ENCODE data around the gene SLAMF9.

SLAMF9 gene

DNA sequence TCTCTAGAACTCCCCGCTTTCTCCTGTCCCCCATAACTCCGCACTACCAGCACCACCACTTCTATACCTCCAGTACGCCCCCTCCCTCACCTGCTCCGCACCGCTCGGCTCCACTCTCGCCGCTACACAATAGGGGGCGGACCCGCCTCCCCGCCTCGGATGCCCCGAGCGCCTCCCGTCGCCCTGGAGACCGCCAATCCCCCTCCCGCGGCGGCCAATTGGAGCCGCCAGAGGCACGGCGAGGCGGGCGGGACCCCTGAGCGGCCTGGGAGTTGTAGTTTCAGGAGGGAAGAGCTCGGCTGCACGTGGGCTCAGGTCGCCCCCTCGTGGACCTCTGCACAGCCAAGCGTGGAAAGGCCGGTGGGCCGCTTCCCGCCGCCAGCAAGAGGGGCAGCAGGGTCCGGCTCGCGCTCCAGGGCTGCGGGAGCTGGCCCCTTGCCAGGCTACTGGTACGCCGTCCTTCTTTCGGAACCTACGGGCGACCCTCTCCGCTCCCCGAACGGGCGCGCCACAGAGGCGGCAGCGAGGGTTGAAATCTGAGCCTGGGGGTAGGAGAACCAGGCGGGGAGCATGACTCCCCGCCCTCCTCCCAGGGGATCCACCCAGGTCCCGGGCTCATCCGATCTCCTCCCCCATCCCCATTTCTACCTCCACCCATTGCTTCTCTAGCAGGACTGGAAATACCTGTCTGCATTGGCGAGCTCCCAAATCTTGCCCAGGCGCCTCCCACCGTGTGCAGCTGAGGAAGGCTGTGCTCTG is 8.4 kb downstream of the SLAMF9 start, which contains the start of gene IGSF9:
Gene IGSF9, minus strand, starts transcription at position 131 of the 759 bp plus-strand sequence. CDS start 2,159 bp downstream, outside the sequence.
- DNase-seq = peak; percentile 91

DNA sequence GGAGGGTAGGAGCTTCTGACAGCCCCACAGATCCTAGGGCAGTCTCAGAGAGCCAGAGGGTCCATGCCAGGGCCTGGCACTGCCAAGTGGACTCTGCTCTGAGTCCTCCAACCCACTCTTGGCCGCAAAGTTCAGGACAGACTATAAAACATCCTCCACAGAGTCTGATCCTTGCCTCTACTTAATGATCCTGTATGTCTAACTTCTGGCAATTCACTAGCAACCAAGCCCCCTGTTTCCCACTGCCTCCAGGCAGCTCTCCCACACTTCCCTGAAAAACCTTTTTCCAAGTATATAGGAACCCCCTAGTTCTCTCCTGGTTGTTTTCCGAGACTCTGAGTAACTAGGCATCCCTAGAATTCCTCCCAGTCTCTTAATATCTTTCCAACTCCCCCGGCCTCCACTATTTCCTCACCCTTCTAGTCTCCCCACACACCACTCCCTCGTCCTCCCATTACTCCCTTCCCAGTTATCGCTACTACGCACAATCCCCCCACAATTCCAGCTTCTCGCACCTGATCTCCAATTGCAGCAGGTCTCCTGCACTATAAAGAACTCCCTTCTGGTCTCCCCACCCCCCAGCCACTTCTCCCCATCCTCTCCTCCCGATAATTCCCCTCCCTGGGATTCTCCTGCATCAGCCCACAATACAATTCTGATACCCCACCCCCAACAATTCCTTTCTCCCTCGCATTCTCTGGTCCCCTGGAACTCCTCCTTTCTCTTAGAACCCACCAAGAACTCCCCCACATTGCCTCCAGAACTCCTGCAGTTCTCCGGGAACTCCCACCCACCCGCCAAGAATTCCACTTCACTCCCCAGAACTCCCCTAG is 9.2 kb downstream of the SLAMF9 start:
- no peak for DNase-seq

DNA sequence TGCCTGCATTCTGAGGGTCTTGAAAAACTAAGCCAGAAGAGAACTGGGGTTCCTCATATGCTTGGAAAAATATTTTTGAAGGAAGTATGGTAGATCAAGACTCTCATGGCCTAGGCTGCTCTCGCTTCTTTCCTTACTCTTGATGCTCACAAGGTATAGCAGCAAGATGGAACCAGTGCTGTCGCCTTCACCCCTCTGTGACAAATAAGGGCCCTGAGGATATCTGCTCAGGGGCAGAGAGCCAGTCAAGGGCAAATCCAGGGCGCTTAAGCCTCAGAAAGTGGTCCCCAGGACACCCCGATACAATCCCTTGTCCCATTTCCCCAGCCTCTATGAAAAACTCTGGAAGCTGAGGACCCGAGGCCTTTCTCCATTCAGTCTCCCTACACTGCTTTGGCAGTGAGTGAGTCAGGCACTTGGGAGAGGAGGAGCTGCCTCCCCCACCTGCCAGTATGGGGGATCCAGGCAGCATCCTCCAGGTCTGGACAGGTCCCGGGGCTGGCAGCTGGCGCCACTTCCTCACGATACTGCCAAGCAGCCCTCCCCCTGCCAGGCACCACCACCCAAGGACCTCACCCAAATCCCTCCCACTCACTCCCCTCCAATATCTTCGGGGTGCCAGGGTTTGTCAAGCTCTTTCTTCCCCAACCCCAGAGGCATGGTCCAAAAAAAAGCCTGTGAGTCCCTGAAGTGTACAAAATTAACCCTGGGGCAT is 10.0 kb downstream of the SLAMF9 start:
- DNase-seq = no peak

DNA sequence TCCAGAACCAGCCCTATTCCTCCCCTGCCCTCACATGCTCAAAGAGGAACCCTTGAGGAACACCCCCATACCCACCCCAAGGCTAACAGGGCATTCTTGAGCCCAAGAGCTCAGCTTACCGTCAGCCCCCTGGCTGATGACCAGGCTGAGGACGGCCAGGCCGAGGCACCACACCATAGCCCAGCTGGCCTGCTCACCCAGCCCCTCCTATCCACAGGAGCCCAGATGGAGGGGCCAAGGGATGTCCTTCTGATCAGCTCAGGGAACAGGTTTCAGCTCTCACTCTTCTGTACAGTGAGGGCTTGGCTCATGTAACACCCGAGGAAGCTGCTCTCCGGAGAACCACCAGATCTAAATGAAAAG is 10.8 kb downstream of the SLAMF9 start:
- no peak for DNase-seq

DNA sequence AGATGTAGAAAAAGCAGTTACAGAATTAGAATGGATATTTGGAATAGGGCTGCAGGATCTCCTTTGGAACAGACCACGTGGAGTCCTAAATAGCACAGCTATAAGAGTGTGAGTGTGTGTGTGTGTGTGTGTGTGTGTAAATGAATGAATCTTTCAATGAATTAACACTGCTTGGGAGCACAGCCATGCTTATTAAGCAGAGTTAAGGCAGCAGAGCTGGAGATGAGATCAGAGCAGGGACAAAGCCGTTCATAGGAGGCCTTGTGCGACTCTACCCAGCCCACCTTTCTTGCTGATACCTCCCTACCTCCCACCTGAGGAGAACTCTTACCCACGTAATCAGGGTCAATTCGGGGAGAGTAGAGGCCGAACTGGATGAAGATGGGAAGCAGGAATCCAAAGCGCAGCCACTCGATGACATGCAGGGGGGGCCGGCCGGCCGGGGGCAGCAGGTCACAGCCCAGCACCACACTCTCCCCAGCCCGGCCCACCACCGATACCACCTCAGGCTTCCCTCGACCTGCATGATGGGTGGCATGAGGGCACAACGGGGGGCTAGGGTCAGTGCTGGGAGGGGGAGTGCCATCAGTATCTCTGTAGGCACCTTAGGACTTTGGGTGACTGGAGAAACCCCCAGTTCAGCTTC is 11.3 kb downstream of the SLAMF9 start:
- DNase-seq = no peak

DNA sequence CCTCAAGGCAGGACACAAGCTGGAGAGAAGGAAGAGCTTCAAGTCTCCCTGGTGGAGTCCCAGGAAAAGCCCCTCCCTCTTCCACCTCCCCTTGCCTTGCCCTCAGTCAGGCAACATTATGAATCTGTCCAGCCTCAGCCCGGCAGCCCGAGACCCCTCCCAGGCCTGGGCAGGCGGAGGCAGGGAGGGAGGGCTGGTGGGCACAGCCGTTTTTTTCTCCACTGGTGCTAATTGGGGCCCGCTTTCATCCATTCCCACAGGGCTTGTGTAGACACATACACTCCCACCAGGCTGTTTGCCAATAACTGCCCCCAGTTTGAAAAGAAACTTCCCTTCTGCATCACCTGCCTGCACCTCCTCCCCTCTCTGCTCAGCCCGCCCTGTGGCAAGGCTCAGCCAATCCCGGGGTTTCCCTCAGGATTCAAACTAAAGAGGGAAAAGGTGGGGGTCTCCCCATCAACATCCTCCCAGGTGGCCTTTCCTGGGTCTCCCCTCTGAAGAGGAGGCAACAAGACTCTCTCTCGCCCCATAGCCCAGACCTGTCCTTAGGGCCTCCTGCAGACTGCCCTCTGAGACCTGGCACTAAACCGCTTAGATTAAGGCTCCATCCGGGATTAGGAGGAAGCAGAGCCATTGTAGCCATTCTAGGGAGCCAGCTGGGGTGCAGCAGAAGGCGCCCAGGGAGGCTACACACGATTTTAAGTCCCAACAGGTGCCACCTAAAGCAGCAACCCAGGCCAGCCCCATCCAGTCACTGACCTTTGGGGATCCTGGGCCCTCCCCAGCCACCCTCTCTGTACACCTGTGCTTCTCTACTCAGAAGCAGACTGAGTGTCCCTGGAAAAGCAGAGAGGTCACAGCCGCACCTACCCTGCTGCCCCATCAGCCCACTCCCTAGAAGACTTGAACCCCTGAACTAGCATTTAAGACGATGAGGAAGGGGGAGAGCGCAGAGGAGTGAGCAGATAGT is 12.2 kb downstream of the SLAMF9 start:
- DNase-seq = peak; percentile 13

DNA sequence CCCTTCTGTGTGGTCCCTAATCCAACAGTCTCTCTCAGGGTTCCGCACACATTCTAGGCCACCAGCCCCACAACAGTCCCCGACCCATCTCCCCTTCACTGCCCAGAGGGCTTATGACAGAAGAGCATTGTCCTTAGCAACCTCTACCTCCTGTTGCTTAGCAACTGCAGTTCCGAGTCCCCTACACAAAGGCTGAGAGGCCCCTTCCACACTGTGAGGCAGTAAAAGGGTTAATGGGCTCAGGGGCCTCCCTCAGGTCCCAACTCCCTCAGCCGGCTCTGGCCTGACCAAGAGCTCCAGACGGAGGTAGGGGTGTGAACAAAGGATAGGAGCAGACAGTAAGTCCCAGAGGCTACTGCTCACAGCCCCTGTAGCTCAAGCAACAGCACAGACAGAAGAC is 12.9 kb downstream of the SLAMF9 start:
- DNase-seq = no peak

DNA sequence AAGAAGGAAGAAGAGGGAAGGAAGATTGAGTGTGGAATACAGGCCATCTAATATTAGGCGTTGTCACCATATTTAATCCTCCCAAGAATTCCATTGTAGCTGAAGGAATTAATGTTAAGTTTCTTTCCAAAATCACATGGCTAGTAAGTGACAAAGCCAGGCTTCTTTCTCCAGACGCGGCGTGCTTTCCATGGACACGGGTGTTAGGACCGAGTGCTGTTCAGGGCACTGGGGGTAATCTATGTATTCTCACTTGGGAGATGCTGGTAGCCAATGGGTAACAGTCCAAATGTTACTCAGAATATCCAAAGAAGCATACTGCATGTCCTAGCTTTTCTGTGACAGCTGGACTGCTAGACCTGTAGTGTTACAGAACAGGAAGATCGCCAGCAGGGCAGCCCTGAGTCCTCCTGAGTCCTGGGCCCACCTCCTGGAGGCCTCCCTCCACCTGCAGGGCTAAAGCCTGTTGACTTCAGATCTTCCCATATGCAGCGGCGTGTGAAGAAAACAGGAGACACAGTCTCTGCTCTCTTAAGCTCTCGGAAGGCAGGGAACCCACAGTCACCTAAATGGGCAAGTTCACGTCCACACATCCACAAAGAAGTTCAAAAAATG is 13.9 kb downstream of the SLAMF9 start:
- DNase-seq = no peak

DNA sequence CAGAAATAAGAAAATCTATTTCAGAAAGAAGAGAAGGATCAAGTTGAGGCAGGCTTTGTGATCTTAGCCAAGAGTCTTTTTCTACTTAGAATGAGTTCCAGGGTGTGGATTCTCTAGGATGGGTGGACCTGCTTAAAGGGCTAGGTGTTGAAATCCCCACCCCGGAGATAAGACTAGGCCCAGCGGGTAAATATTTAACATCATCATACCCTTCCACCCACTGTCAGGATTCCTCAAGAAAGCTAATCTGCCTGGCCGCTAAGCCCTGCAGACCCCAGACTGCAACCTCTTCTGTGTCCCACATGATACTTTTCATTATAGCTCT is 14.4 kb downstream of the SLAMF9 start:
- no peak for DNase-seq

DNA sequence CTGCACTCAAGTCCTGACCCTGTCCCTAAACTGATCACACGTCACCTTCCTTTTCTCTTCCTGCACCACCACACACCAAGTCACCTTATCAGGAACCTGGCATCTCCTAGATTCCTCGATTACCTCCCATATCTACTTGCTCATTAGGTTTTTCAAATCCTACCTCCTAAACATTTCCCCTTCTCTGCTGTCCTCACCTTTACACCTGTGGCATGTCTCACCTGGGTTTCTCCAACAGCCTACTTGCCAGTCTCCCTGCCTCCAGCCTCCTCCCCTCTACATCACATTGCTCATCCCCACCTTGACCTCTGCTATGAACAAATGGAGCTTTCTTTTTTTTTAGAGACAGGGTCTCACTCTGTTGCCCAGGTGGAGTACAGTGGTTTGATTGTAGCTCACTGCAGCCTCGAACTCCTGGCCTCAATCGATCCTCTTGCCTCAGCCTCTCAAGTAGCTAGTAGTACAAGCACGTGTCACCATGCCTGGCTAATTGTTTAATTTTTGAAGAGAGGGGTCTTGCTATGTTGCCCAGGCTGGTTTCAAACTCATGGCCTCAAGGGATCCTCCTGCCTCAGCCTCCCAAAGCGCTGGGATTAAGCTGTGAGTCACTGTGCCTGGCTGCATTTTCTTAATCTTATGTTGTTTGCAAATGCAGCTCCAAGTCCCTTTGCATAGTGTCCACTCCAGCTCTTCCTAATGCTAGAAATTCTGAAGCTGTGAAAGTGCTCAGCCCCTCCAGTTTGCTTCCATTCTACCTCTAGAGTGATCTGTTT is 14.9 kb downstream of the SLAMF9 start:
- no peak for DNase-seq

DNA sequence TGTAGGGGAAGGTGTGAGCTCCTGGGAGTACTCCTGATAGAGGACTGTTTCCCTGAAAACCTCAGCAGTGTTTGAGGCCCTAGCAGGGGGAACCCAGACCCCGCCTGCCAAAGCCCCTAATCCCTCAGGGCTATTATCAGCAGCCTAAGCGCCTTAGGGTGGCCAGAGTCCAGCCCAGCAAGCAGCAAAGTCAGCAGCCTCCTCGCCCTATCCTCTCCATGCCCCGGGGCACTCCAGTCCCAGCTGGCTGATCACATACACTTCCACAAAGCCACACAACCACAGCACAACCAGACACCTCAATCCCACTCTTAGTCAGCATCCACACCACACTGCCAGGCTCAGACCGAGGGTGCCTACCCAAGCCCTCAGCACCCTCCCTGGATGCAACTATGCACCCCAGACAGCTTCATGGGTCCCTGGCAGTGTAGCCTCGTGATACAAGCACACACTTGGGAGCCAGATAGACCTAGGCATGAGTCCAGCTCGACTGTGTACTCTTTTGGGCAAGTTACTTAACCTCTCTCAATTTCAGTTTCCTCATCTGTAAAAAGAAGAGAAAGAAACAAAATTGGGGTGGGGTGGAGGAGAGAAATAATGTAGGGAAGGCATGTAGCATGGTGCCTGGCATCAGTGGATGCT is 15.7 kb downstream of the SLAMF9 start:
- DNase-seq = no peak

DNA sequence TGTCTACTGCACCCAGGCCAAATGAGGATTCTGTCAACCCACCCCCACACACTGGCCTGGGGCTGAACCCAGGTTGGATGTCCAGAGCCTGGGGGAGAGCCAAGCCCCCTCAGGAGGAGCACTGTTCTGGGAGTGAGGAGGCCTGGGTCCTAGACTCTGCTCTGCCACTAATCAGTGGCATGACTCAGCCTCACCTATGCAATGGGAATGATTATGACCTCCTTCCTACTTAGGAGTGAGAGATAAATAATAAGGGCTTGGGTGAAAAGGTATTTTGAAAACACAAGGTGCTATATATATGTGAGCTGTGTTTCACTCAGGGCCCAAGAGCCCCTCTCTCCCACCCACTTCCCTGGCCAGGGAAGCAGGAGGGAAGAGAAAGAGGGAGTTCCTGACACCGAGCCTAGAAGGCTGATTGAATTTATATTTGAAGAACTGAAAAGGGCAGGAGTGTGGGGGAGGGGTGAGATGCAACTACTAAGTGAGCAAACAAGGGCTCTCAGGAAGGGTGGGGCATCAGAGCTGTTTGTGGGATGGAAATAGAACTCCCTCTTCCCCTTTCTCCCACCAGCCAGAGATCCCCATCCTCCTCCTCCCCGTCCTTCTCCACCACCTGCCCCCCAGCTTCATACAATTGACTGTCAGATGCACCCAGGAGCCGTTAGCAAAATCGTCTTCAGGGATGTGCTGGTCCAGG is 16.8 kb downstream of the SLAMF9 start:
- DNase-seq = no peak

DNA sequence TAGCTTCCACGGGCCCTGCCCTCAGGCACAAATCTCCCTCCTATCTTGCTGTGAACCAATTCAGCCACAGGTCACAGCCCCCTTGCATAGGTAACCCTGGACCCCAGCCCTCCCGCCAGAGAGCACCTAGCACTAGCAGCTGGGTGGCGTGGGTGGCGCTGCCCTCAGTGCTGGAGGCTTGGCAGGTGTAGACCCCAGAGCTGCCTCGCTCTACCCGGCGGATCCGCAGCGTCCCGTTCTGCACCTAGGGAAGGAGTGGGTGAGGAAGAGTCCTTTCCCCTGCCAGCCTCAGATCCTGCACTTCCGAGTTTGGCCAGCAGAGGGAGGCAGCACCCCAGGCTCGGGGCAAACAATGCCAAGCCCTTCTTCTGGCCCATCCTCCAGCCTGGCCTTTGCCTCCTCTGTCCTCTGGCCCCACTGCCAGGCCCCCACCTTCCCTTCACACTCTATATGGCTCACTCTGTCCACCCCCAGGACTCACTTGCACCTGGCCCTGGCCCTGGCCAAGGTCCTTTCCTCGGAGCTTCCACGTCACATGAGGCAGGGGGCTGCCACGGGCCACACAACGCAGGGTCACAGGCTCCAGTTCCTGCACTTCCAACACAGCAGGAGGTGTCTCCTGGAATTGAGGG is 17.6 kb downstream of the SLAMF9 start:
- peak; percentile 28 for DNase-seq

DNA sequence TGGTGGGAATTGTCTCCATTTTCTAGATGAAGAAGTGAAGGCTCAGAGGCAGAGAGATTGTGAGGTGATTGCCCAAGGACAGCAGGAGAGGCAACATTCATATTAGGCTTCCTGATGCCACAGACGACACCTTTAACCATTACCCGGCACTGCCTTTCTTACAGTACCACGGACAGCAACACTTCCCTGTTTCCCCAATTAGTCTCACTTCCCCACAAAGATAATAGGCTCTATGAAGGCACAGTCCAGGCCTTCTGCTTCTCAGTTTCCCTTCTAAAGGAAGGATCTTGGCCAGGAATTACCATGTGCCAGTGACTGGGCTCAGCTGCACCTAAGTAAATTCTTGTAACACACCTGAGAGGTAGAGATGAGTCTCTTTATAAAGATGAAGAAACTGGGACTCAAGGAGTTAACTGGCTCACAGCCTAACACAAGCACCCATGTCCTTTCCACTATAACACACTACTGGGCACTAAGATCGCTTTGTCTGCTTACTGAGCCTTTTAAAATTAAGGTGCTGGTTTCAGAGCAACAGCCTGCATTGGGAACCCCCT is 18.2 kb downstream of the SLAMF9 start:
- no peak for DNase-seq

DNA sequence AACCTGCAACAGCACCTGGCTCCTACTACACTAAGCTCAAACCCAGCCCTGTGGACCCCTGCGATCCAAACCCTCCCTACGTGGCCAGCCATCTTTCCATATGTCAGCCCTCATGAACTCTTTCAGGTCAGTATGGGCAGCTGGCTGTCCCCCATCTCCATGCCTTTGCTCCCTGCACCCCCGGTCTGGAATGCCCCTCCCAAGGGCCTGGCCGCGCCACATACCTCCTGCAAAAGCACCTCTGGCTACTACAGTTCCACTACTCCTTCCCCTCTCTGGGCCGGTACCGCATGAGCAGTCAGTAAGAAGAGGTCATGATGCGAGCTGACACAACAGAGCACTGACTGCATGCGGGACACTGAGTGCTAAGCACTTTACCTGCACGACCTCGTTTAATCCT is 18.7 kb downstream of the SLAMF9 start:
- DNase-seq = no peak

DNA sequence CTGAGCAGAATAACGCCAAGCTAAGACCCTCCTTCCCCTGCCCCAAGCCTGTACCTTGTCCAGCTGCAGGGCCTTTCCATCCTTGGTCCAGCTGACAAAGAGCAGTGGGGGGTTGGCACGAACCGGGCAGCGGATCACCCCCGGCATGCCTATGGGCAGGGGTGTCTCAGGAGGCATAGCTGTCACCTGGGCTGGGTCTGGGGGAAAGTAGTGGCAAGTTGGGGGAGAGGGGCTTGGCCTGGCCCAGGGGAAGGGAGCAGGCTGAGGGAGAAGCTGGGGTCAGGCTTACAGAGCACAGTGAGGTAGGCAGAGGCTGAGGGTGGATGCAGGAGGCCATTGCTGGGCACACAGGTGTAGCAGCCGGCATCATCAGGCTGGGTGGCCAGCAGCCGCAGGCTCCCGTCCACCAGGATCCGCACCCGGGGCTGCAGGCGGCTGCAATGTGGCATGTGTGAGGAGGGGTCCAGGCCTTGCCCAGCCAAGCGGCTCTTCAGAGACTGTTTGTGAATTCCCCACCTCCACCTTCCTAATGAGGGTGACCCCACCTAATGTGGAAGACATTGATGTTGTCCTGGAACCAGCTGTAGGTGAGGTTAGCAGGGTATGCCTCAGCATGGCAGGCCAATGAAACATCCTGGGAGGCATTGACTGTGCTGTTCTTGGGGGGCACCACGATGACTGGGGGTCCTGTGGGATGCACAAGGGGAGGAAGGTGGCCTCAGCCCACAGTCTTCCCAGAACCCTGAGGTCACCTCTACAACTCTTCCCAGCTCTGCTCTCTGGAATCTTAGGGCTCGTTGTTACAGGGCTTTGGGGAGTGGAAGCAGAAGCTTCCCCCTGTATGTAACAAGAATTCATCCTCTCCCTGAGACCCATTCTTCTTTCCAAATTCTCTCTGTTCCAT is 19.6 kb downstream of the SLAMF9 start:
- DNase-seq = no peak

DNA sequence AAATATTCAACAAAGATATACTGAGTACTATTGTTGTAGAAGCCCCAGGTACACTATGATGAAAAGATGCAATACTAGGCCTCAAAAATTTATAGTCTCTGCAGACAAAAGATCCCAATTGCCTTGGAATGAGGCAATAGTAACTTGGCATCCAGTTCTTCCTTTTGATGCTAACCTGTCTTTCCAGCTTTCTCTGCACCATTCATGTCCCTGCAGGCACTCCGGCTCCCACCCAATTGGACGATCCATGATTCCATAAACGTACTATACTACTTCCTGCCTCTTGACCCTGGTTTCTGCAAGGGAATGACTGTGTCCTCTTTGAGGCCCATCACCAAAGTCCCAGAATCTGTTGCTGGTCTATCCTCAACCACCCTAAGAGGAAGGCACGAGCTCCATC is 20.7 kb downstream of the SLAMF9 start:
- DNase-seq = no peak
